ENCODE measurements around the gene USP44. TPM values are rescaled to one million over a fixed set of nuclear protein-coding genes. Genes with fewer than 3 reads are reported as not detected.

USP44 gene
- total and polyA plus RNA-seq, 2 of the 13 experiments (the other 11 are each of a cell fraction or from before 2014, with no cell fraction given), result 0.05 to 0.07 TPM

GRCh38 chr12:95545303-95545702 is 6.0 kb downstream of the USP44 start:
- Histone ChIP-seq H3K9ac (ENCODE audit: insufficient read depth, low read depth, low read length) (no peak overlapping the region), H2AFZ (ENCODE audit: low read length) (no peak overlapping the region), H3K9me3 (ENCODE audit: low read length) (peaks cover 4% of the 10 kb centered on the region), H3K4me2 (ENCODE audit: low read depth, low read length) (no peak overlapping the region), H4K20me1 (ENCODE audit: insufficient read depth, low read length) (no peaks in the 10 kb centered on the region), H3K36me3 (replicated peaks in 1 of 2; ENCODE audit: control insufficient read depth in 1 of 2, insufficient read depth in 2 of 2, low read length in 2 of 2) (no peaks in the 10 kb centered on the region), H3K27me3 (ENCODE audit: control insufficient read depth in 1 of 2, insufficient read depth in 2 of 2, low read length in 2 of 2) (peaks cover 0 to 26% of the 10 kb centered on the region in 2 experiments; a peak in 2 of 5 replicates), H3K4me1 (ENCODE audit: insufficient read depth, low read length) (no peaks in the 10 kb centered on the region), H3K79me2 (ENCODE audit: insufficient read depth, low read length) (no peaks in the 10 kb centered on the region), H3K27ac (ENCODE audit: extremely low read length, insufficient read depth, low read length) (no peak overlapping the region), H3K4me3 (replicated peaks in 1 of 3; ENCODE audit: insufficient read depth in 1 of 3, low read depth in 2 of 3, low read length in 3 of 3) (no peak overlapping the region)
- no peak for TF ChIP-seq MEF2D (CRISPR knock-in tag; IDR thresholded peaks at IDR 0.05)
- TF ChIP-seq PAF1 (CRISPR knock-in tag; IDR thresholded peaks at IDR 0.05), result no peak
- no peak for TF ChIP-seq GLMP (CRISPR knock-in tag; IDR thresholded peaks at IDR 0.05; ENCODE audit: borderline replicate concordance)
- no peak for TF ChIP-seq ZFP36 (IDR thresholded peaks at IDR 0.05; ENCODE audit: borderline replicate concordance, low read depth, low read length, partially characterized antibody)
- TF ChIP-seq, protein P1, sequence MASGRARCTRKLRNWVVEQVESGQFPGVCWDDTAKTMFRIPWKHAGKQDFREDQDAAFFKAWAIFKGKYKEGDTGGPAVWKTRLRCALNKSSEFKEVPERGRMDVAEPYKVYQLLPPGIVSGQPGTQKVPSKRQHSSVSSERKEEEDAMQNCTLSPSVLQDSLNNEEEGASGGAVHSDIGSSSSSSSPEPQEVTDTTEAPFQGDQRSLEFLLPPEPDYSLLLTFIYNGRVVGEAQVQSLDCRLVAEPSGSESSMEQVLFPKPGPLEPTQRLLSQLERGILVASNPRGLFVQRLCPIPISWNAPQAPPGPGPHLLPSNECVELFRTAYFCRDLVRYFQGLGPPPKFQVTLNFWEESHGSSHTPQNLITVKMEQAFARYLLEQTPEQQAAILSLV (CRISPR knock-in tag; IDR thresholded peaks at IDR 0.05; ENCODE audit: borderline replicate concordance), result no peak
- no peak for TF ChIP-seq ZBTB33 (CRISPR knock-in tag; IDR thresholded peaks at IDR 0.05)
- TF ChIP-seq RFXAP (CRISPR knock-in tag; IDR thresholded peaks at IDR 0.05; ENCODE audit: borderline replicate concordance), result no peak
- no peak for TF ChIP-seq U2AF2 (IDR thresholded peaks at IDR 0.05; ENCODE audit: low read depth, low read length)
- TF ChIP-seq TFDP2 (CRISPR knock-in tag; IDR thresholded peaks at IDR 0.05), result no peak
- TF ChIP-seq, protein P2, sequence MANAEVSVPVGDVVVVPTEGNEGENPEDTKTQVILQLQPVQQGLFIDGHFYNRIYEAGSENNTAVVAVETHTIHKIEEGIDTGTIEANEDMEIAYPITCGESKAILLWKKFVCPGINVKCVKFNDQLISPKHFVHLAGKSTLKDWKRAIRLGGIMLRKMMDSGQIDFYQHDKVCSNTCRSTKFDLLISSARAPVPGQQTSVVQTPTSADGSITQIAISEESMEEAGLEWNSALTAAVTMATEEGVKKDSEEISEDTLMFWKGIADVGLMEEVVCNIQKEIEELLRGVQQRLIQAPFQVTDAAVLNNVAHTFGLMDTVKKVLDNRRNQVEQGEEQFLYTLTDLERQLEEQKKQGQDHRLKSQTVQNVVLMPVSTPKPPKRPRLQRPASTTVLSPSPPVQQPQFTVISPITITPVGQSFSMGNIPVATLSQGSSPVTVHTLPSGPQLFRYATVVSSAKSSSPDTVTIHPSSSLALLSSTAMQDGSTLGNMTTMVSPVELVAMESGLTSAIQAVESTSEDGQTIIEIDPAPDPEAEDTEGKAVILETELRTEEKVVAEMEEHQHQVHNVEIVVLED (CRISPR knock-in tag; IDR thresholded peaks at IDR 0.05; ENCODE audit: borderline replicate concordance), result no peak
- TF ChIP-seq ZNF296 (CRISPR knock-in tag; conservative IDR thresholded peaks at IDR 0.05), result no peak
- TF ChIP-seq ZNF280B (CRISPR knock-in tag; IDR thresholded peaks at IDR 0.05; ENCODE audit: borderline replicate concordance), result no peak
- no peak for TF ChIP-seq MED13 (CRISPR knock-in tag; IDR thresholded peaks at IDR 0.05)
- ChIA-PET POLR2A (no interaction called here), CTCF (ENCODE audit: low intra/inter-chr PET ratio, low total read pairs) (no interaction called here)
- no TSS peak for BruUV-seq (replicated peaks)
- no peak for FAIRE-seq
- intact Hi-C loops (cut with micrococcal nuclease; ENCODE audit: unreplicated experiment) (no loop called here), in situ Hi-C loops (cut with HindIII; ENCODE audit: extremely low pct_ligation_motif_present, low pct_unique_long_range_greater_than_20kb) (loop anchor here (25.0 kb wide), 1 partner anchor 433 kb away; no protein-coding TSS in a partner anchor)
- no peak for DNase-seq (ENCODE audit: low spot score)
- no peak for ATAC-seq
- WGBS (ENCODE audit: low lambda C conversion rate), result 31% methylated on average over 4 of the region's 4 CpGs

All from HepG2 (cell line).